Measurements from ENCODE around the gene DNAH17.

Gene DNAH17

DNA sequence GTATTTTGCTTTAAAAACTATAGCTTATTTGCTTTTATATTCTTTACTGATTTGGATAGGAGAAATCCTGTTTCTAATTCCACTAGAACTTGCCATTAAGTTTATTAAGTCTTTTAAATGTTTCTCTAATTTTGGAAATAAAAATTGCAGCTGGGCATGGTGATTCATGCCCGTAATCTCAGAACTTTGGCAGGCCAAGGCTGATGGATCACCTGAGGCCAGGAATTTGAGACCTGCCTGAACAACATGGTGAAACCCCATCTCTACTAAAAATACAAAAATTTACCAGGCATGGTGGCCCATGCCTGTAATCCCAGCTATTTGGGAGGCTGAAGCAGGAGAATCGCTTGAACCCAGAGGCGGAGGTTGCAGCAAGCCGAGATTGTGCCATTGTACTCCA is 30.7 kb downstream of the DNAH17 start:
- no peak overlapping the region for H3K4me3 ChIP-seq (ENCODE audit: low read depth, low read length)

DNA sequence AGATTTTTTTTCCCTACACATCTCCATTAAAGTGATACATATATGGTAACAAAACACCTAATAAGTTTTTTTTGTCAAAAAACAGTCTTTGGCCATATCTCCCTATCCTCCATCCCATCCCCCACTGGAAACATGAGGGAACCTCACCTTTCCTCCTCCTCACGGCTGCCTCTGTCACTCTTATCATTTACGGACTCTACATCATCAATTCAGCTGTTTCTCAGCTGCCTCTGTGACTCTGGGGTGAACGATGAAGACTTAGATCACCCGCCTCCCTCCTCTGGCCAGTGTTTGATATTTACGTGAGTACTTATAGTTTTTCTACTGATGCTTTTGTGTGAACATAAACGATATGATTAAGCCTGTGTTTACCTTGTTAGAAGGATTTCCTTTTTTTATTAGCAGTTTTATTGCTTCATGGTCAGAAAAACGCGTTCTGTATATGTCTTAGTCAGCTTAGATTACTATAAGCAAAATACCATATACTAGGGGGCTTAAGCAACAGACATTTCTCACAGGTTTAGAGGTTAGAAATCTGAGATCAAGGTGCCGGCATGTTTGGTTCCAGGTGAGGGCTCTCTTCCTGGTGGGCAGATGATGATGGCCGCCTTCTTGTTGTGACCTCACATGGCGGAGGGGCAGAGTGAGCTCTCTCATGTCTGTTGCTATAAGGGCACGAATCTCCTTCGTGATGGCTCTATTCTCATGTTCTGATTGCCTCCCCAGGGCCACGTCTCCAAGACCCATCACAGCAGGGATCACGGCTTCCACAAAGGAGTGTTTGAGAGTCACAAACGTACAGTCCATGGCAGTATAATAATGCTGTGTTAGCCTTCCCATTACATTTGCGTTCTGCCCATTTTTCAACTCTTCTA is 32.1 kb downstream of the DNAH17 start:
- no peak overlapping the region for H3K4me3 ChIP-seq (ENCODE audit: low read depth, low read length)

DNA sequence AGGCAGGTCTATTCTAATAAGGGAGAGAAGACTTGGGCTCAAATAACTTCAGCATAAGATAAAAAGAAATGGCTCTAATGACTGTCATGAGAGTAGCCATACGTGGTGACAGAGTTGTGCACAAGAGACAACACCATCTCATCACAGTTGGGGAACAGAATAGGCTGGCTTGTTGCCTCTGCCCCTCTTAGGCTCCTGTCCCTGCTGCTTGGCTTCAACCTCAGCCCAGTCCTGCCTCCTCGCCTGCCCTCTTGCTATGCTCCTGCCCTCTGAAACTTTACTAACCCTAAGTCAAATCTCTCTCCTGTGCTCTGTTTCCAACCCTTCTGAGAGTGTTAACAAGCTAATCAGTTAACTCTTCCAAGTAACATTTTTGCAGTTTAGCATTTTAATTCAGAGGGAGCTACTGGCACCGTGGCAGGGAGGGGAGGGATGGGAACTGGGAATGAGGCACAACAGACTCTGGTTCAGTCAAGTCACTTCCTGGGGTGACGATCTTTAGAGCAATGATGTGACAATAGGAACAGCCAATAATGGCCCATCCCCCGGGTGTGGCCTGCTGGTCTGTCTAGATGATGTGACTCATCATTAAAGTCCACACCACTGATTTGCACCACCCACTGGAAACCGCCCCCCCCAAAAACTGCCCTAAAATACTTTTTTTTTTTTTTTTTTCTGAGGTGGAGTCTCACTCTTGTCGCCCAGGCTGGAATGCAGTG is 35.5 kb downstream of the DNAH17 start:
- H3K4me3 ChIP-seq (ENCODE audit: low read depth, low read length): no peak overlapping the region

DNA sequence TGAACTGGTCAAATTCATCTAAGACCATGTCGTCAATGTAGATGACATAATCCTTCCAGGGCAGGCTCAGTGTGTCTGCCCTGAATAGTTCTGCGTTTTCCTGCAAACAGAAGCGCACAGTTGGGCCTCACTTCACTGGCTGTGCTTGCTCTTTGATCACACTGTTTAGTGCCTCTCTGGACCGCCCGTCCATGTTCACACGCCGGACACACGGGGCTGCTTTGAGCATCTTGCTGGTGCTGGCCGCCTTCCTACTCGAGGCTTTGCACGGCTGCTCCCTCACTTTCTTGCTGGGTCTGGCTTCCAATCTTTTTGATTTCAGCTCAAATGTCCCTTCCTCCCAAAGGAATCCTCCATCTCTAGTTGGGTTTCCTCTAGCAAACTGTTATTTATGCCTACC is 37.4 kb downstream of the DNAH17 start:
- no peak overlapping the region for H3K4me3 ChIP-seq (ENCODE audit: low read depth, low read length)

DNA sequence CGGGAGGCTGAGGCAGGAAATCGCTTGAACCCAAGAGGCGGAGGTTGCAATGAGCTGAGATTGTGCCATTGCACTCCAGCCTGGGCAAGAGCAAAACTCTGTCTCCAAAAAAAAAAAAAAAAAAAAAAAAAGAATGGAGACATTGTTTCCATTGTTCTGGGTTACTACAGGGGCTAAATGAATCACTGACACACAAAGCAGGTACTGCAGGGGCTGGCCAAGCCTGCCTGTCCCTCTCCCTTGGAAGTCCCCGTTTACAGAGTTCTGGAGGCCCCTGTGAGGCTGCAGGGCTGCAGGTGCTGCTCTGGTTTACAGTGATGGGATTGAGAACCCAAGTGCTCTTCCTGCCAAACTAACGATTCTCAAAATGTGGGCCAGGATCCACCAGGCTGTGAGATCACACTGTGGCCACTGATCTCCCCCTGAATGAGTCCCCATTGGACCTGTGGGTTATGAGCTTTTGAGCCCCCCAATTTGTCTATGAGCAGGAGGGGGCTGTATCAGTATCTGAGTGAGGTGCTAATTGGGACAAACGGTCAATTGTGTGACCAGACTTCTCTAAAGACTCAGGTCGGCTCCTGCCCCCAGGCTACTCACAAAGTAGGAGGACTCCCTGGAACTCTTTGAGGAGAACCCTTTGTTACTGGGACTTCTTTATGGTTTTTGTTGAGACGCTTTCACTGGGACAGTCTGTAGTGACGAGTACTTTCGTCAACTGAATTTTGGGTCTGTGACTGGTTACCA is 39.0 kb downstream of the DNAH17 start:
- H3K4me3 ChIP-seq (ENCODE audit: low read depth, low read length): no peak overlapping the region

DNA sequence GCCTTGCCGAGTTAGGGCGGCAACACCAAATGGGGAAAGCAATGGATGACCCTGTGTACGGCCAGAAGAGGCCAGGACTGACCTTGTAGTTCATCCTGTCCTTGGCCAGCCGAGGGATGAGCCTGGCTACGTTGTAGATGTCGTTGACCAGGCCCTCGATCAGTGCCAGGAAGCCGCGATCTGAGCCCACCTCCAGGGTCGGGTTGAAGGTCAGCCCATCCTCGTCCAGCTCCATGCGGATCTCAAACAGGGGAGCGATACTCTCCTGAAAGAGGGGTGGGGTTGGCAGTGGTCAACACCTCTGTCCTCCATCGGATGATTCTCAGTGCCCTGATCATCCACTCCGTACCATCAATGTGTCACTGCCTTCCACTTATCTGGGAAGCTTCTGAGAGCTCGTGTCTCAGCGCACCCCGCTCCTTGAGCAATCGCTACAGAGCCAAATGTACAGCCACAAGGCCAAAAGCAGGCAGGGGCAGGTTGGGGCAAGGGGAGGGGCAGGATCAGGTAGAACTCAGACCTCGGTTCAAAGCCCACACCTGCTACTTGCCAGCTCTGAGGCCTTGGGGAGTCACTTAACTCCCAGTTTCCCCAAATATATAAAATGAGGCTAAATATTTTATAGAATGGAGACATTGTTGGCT is 39.9 kb downstream of the DNAH17 start:
- H3K4me3 ChIP-seq (ENCODE audit: low read depth, low read length): no peak overlapping the region

DNA sequence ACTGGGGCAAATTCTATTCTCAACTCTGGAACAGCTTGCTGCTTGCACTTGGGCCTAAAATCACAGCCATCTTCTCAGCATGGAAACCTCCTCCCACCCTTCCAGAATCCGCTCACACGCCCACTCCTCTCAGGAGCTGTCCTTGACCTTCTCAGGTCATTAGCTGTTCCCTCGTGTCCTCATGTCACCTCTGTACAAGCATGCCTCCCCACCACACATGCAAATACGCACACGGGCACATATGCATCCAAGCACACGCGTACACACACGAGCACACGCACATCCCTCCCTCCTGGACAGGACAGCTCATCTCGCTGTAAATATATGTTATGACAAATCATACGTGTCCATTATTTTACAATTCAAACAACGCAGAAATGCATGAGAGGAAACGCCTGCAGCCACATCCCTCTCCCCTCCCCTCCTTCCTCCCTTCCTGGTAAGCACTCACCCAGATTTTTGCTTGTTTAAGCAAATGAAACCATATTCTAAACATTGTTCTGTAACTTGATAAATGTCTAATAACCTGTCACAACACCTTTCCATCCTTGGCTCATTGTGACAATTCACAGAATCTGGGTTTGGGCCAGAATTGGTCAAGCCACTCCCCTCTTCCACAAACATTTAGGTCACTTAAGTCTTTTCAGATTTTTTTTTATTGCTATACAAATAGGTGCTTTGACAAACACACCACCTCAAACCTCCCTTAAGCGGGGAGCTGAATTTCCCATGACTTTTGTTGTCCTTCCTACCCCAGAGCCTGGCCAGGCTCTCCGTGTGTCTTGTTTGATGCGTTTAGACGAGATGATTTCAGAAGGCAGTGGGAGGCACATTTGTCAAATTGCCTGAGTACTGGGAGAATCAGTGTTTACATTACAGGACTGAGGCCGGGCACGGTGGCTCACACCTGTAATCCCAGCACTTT is 41.7 kb downstream of the DNAH17 start:
- no peak overlapping the region for H3K4me3 ChIP-seq (ENCODE audit: low read depth, low read length)

DNA sequence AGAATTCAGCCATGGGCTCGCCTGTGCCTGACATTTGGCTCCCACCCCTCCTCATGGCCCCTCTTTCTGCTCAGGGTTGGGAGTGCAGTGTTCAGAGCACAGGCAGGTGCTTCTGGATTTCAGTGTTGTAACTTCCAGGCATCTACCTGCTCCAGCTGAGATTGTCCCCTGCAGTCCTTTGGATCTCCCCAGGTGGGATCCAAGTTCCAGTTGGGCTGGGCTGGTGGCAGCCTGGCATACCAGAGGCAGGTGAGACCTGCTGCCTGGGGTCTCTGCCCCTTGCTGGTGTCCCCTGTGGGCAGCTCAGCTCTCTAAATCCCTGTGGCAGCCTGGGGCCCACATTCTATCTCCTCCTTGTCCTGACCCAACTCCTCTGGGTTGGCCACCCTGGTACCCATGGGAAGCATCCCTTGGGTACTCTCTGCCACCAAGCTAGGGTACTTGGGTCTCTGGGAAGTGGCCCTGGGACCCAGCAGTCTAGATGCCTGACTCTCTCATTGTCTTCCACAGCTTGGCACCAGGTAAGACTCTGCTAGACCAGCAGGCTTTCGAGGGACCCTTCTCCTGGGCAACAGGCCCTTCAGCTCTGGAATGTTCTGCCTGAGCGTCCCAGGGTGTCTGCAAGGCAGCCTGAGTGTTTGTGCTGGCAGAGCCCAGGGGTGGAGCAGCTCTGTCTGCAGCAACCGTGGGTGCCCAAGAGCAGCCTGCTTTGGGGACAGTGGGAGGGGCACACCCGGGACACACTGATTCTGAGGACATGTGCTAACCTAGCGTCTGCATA is 42.5 kb downstream of the DNAH17 start:
- no peak overlapping the region for H3K4me3 ChIP-seq (ENCODE audit: low read depth, low read length)

DNA sequence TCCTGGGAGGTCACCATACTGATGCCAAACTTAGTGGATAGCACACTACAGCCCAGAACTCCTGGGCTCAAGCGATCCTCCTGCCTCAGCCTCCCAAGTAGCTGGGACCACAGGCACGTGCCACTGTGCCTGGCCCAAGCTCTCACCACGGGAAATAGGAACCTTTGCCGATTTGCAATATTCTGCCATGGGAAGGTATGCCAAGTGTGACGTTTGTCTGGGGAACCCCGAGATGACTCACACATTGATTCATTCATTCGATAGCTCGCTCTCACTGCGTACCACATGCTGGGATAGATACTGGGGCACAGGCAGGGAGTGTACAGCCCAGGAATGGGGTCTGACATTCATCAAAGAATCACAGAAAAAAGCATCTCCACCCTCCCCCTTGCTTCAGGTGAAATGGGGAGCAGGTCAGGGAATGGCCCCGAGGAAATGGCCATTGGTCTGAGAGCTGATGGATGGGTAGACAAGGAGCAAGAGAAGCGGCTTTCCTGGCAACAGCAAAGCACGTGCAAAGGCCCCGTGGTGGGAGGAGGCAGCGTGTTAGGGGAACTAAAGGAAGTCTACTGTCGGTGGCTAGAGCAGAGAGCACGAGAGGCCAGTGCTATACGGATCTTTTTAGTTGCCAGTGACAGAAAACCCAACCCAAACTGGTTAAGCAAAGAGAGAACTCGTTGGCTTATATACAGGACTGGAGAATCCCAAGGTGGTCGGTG is 44.1 kb downstream of the DNAH17 start:
- H3K4me3 ChIP-seq (ENCODE audit: low read depth, low read length): no peak overlapping the region

DNA sequence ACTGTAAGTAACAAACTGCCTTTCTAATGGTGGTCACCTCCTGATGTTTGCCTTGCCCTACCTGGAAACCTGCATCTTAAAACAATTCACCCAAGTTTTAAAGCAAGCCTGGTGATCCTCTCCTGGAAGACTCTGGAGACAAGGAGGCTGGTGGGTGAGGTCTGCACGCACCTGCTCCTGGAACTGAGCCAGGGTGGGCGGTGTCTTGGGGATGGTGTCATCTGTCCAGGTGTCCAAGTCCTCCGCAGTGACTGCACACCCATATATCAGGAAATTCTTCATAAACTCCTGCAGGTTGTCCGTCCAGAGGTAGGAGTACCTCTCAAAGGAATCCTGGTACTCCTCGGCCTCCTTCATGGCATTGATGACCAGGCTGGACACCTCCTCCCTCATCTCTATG is 44.9 kb downstream of the DNAH17 start:
- H3K4me3 ChIP-seq (ENCODE audit: low read depth, low read length): no peak overlapping the region

DNA sequence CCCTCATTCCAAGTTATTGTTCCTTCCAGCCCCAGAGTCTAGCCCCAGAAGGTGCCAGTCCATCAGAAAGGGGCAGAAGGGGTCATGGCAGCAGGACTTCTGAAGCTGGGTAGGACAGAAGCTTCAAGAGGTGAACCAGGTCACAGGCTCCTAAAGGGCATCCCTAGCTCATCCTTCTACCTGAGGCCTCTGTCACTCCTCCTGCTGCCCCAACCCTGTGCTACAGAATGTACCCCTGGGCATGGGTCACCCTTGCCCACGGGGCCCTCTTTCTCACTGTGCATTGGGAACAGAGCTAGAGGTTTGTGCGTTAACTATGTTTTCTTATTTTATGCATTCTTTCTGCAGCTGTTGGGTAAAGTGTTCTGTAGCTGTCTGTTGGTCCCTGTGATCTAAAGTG is 46.5 kb downstream of the DNAH17 start:
- H3K4me3 ChIP-seq (ENCODE audit: low read depth, low read length): no peak overlapping the region

DNA sequence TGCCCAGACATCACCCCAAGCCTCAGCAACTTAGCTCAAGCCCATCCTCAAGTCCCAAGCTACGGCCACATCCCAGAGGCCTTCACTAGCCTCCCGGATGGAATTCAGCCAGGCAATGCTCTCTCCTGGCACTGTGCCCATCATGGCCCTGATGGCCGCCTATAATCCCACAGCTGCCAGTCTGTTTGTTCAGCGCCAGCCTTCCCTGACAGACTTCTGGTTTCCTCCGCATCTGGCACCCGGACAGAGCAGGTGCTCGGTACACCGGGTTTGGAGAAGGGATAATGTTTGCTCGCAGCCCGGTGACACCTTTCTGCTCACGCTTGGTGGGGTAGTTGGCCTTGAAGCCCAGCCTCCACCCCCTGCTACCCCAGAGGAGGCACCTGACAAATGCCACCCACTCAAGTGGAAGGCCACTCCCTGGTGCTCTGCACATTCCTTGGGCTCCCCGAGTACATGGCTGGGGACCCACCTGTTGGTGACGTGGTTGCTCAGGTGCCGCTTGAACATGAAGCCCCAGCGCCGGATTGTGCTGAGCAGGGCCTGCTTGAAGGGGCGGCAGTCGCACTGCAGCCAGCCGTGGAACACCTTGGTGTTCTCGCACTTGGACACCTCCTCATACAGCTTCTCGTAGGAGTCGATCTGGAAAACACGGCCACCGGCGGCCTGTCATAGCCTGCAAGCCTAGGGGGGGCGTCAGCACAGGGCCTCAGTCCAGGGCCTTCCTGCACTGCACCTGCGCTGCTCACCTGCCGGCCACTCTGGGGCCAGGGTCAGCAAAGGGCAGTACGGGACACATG is 47.1 kb downstream of the DNAH17 start:
- H3K4me3 ChIP-seq (ENCODE audit: low read depth, low read length): no peak overlapping the region

DNA sequence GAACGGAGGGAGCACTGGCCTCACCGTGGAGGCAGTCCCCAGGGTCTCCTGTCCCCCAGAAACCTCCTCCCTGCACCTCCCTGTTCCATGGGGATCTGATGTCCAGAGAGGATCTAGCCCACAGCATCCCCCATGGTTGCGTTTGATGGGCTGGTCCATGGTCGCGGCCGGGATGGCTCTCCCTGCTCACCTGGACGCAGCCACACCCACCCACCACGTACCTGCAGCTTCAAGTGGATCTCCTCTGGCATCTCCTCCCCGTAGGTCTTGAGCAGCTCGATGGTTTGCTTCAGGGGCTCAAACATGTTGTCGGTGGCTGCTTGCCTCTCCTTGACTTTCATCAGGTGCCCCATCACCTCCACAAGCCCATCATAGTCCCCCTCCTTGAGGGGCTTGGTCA is 47.9 kb downstream of the DNAH17 start:
- H3K4me3 ChIP-seq (ENCODE audit: low read depth, low read length): no peak overlapping the region

DNA sequence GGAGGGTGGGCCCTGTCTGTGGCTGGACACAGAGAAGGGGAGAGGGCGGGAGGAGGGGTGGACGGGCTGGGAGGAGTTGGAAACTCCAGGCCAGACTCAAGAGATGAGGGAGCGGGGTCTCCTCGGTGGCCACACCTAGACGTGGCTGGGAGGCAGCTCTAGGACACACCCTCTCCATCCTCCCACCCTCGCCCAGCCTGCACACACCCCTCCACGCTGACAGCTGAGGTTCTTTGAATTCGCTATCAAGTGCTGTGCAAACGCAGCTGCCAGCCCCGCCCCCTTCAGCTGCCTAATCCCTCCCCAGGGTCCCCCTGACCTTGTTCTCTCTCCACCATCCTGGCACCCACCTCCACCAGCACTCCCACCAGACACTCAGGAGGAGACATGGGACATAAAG is 48.7 kb downstream of the DNAH17 start:
- H3K4me3 ChIP-seq (ENCODE audit: low read depth, low read length): no peak overlapping the region

DNA sequence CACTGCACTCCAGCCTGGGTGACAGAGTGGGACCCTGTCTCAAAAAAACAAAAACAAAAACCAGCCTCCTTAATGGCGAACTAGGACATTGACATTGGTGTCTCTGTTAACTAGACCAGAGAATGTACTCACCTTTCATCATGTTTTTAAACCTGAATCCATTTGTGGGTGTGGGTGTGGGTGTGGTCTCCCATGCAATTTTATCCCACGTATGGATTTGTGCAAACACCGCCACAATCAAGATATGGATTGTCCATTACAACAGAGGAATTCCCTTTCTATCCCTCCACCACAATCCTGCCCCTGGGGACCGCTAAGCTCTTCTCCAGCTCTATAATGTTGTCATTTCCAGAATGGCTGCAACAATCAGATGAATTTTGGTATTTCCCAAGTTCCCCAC is 49.9 kb downstream of the DNAH17 start:
- H3K4me3 ChIP-seq (ENCODE audit: low read depth, low read length): no peak overlapping the region

DNA sequence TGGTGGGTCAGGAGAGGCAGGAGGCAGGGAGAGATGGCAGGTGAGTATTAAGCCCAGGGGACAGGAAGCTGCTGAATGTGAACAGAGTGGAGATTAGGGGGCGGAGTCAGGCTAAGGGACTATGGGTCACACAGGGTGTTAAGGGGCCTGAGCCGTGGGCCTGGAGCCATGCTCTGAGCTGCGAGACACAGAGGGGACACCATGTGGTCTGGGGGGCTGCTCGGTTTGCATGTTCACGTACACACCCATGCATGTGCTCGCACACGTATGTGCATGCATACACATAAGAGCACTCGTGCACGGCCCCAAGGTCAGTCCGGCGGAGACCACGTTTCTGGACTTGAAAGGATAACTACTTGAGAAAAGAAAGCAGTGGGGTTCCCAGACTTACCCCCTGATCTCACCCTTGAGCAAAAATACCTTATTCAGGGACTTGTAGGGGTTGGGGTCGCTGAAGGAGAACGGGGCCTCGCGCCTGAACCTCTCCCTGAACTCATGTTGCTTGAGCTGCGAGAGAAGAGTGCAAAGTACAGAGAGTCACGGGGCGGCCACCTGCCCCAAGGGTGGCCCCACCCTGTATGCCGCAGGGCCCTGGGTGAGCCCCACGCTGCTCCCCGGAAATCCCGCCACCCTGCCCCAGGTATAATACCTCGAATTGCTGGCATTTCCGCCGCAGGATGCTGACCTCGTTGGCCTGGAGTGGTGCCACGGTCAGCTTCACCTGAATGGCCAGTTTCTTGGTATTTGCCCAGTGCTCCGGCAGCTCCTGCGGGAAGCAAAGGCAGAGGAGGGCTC is 50.8 kb downstream of the DNAH17 start:
- H3K4me3 ChIP-seq (ENCODE audit: low read depth, low read length): no peak overlapping the region

DNA sequence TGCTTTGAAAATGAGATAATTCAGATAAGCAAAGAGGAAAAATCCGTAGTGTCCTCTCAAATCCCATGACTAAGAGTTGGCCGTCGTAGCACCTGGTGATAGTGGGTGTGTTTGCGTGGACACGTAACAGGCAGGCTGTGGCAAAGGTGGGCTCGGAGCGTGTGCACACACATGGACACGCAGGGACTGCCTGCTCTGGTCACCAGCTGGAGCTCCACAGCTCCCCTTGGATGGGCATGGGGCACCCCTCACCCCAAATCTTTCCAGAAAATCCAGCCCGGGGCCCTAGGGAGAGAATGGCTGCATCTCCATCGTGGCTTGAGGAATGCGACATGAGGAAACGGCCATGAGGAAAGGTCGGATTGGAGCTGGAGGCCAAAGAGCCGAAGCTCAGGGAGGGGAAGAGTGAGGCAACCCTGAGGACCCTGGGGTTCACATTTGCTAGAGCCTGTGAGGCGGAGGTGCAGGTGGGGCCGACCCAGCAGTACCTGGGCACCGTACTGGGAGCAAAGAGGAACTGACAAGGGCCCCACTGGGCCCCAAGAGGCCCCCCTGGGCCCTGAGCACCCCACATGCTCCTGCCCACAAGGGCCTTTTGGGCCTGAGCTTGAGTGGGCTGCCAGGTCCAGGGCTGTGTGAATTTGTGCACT is 51.6 kb downstream of the DNAH17 start:
- H3K4me3 ChIP-seq (ENCODE audit: low read depth, low read length): no peak overlapping the region

All from iPS-11a (cell line).